Neural cell (in vitro differentiated cells): ENCODE measurements around the gene COQ10B.

Source experiments
- CTCF ChIP-seq: fragments of 450-650 bp; IDR thresholded peaks from 2 replicates; pipeline ENCODE4 v1.5.1; 2014; ENCODE audit warnings: antibody characterized with exemption, mild to moderate bottlenecking, moderate library complexity; ENCODE audit not compliant: poor library complexity, severe bottlenecking
- EZH2 ChIP-seq: fragments of 200-600, 300-800 bp; shearing (Covaris generic), sonication (generic); IDR thresholded peaks from 2 replicates; pipeline ENCODE4 v1.6.1; 2014; ENCODE audit warnings: antibody characterized with exemption, low read length, borderline replicate concordance, mild to moderate bottlenecking; ENCODE audit not compliant: insufficient read depth, poor library complexity, severe bottlenecking
- POLR2AphosphoS5 ChIP-seq: IDR thresholded peaks from 2 replicates; pipeline ENCODE4 v1.6.1; 2012
- RAD21 ChIP-seq: fragments of 450-650 bp; conservative IDR thresholded peaks from 2 replicates; pipeline ENCODE4 v1.6.1; 2014; ENCODE audit warnings: antibody characterized with exemption, mild to moderate bottlenecking, moderate library complexity
- REST ChIP-seq: IDR thresholded peaks from 2 replicates; pipeline ENCODE4 v1.6.1; 2012; ENCODE audit warnings: borderline replicate concordance
- TAF1 ChIP-seq: IDR thresholded peaks from 2 replicates; pipeline ENCODE4 v1.6.1; 2012; ENCODE audit warnings: low read depth

GRCh38 chr2:197453123-197453913 lies at the start of gene COQ10B:
- peak; percentile 73 for TF ChIP-seq CTCF
- TF ChIP-seq REST, result no peak
- peak; percentile 38 for TF ChIP-seq TAF1
- TF ChIP-seq POLR2AphosphoS5, result peak; percentile 94
- TF ChIP-seq RAD21, result peak; percentile 17
- no peak for TF ChIP-seq EZH2
